CD4-positive, alpha-beta memory T cell (primary cell): ENCODE results near the gene ZSWIM5. TPM values are rescaled to one million over a fixed set of nuclear protein-coding genes. Genes with fewer than 3 reads are reported as not detected.
A peak's percentile ranks its signal among the peaks of the same experiment; 100 is the strongest.
"Not testable (repeated sequence)": the region's sequence is repeated elsewhere in the genome, so short reads cannot be mapped to it uniquely, and the experiment has no call there.

ENCODE experiments used
- CTCF ChIA-PET: fragments of 350-600 bp; sonication (Branson Sonifier 250); formaldehyde crosslinking; loops from one replicate; lab custom pipeline; 2021; ENCODE audit warnings: inconsistent platforms; ENCODE audit not compliant: partially characterized antibody; lab: Charles Lee
- POLR2A ChIA-PET: fragments of 350-600 bp; sonication (Branson Sonifier 250); formaldehyde crosslinking; loops from one replicate; lab custom pipeline; 2021; ENCODE audit not compliant: partially characterized antibody; lab: Charles Lee
- DNase-seq, 5 donors: peaks; one replicate each; pipeline versions ENCODE4 v3.0.0 to v3.0.0-alpha.2; 2020 to 2022; ENCODE audit warnings: mixed read lengths in 1 of 5
- H3K27ac ChIP-seq: one replicate; pipeline ENCODE4 v1.7.0; 2013; ENCODE audit warnings: low read depth, low read length
- H3K27me3 ChIP-seq: 2 replicates; pipeline ENCODE4 v1.7.0; 2013; ENCODE audit warnings: mild to moderate bottlenecking, low read length, moderate library complexity; ENCODE audit not compliant: insufficient read depth
- H3K36me3 ChIP-seq: 2 replicates; pipeline ENCODE4 v1.7.0; 2013; ENCODE audit warnings: mild to moderate bottlenecking, low read length, moderate library complexity; ENCODE audit not compliant: insufficient read depth
- H3K4me1 ChIP-seq: 2 replicates; pipeline ENCODE4 v1.7.0; 2013; ENCODE audit warnings: mild to moderate bottlenecking, low read length, moderate library complexity; ENCODE audit not compliant: insufficient read depth
- H3K4me3 ChIP-seq, 2 donors: one replicate each; pipeline ENCODE4 v1.7.0; 2013; ENCODE audit warnings: low read length in 2 of 2, mild to moderate bottlenecking in 1 of 2
- H3K9me3 ChIP-seq, 2 donors: one replicate each; pipeline ENCODE4 v1.7.0; 2013; ENCODE audit warnings: low read length in 2 of 2, control low read depth in 1 of 2; ENCODE audit not compliant: control insufficient read depth in 1 of 2
- H3K27ac Mint-ChIP-seq, 7 donors: one replicate each; pipeline ENCODE4 v1.8.0; 2020 to 2021; ENCODE audit warnings: mixed read lengths in 7 of 7, mild to moderate bottlenecking in 6 of 7, inconsistent platforms in 3 of 7, moderate library complexity in 3 of 7
- H3K27me3 Mint-ChIP-seq, 2 donors: one replicate each; pipeline ENCODE4 v1.8.0; 2020 to 2021; ENCODE audit warnings: mixed read lengths in 2 of 2
- H3K36me3 Mint-ChIP-seq, 2 donors: one replicate each; pipeline ENCODE4 v1.8.0; 2020 to 2021; ENCODE audit warnings: mixed read lengths in 2 of 2, inconsistent platforms in 1 of 2, mild to moderate bottlenecking in 1 of 2
- H3K4me1 Mint-ChIP-seq, 4 donors: one replicate each; pipeline ENCODE4 v1.8.0; 2020 to 2021; ENCODE audit warnings: mixed read lengths in 4 of 4, mild to moderate bottlenecking in 1 of 4
- H3K4me3 Mint-ChIP-seq, 8 donors: one replicate each; pipeline ENCODE4 v1.8.0; 2020 to 2021; ENCODE audit warnings: mixed read lengths in 8 of 8, mild to moderate bottlenecking in 7 of 8, moderate library complexity in 6 of 8, inconsistent platforms in 3 of 8
- H3K9me3 Mint-ChIP-seq, 8 donors: one replicate each; pipeline ENCODE4 v1.8.0; 2020 to 2021; ENCODE audit warnings: mixed read lengths in 8 of 8, mild to moderate bottlenecking in 5 of 8, inconsistent platforms in 3 of 8, moderate library complexity in 1 of 8
- intact Hi-C: fragments of 100-400 bp; cut with micrococcal nuclease; formaldehyde crosslinking; loops from one replicate; pipeline ENCODE4 v1.15.1; 2023
- polyA plus RNA-seq, 2 donors: library from polyadenylated mRNA; unstranded; fragments of 300-500 nt; fragmentation: Illumina TruSeq; gene quantifications; one replicate each; pipeline ENCODE4 v1.2.3, GENCODE V29; 2021
- total RNA-seq, 2 experiments: library from RNA; stranded (reverse); gene quantifications; one replicate each; pipeline ENCODE4 v1.2.3, GENCODE V29; 2021

ZSWIM5 gene
- total and polyA plus RNA-seq, 4 experiments from 2014 or later, result 0.09 to 3.7 (median 2.0) TPM

- H3K4me3 ChIP-seq, result no peak overlapping the region
- H3K4me3 Mint-ChIP-seq, result no peak overlapping the region
- no peak overlapping the region for H3K27ac Mint-ChIP-seq
- no peaks in the 10 kb centered on the region for H3K27me3 Mint-ChIP-seq
- intact Hi-C loops, result no loop called here
- H3K9me3 Mint-ChIP-seq, result no peaks in the 10 kb centered on the region
- CTCF ChIA-PET, result interaction anchor here (0.7 kb wide), 1 partner anchor 9 kb away, joined by 3 read pairs; no protein-coding TSS in a partner anchor
- no peak overlapping the region for H3K27ac ChIP-seq
- H3K27me3 ChIP-seq, result no peaks in the 10 kb centered on the region
- no peaks in the 10 kb centered on the region for H3K36me3 ChIP-seq
- no peaks in the 10 kb centered on the region for H3K36me3 Mint-ChIP-seq
- no peaks in the 10 kb centered on the region for H3K4me1 ChIP-seq
- H3K9me3 ChIP-seq, result no peaks in the 10 kb centered on the region
- no peak for DNase-seq
- POLR2A ChIA-PET, result no interaction called here
- peaks cover 0 to 5% (median 4%) of the 10 kb centered on the region in 4 donors for H3K4me1 Mint-ChIP-seq
Measured at GRCh38 chr1:45146833-45147232, 59.6 kb downstream of the ZSWIM5 start.

DNA sequence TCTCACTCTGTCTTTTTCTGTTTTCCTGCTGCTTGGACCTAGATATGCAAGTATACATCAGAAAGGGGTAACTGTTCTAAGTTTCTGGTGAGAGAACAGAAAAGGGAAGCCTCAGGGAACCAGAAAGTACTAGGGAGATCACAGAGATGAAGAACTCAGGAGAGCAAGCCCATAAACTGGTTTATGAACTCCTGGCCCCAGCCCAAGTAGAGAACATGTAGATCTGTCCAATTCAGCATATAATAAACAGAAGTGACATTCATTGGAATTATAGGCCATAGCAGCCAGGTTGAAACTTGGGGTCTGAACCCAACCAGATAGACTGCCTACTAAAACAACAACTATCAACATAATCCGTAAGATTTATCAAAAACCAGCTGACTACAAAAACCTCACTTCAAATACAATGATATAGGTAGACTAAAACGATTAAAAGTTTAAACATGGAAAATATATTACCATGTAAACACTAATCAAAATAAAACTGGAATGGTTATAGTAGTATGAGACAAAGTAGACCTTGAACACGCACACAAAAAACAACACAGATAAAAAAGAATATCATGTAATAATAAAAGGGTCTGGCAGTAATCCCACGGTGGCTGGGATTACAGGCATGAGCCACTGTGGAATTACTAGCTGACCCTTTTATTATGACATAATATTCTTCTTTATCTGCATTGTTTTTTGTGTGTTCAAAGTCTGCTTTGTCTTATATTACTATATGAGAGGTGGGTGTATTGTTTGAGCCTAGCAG is 65.0 kb downstream of the ZSWIM5 start:
- no peak for DNase-seq
- Mint-ChIP-seq H3K4me1 (peaks cover 0 to 4% (median 3%) of the 10 kb centered on the region in 4 donors), H3K4me3 (no peak overlapping the region), H3K9me3 (no peaks in the 10 kb centered on the region), H3K36me3 (peaks cover 0 to 1% of the 10 kb centered on the region in 2 donors), H3K27me3 (peaks cover 0 to 3% of the 10 kb centered on the region in 2 donors), H3K27ac (no peak overlapping the region)
- ChIA-PET CTCF (no interaction called here), POLR2A (no interaction called here)
- Histone ChIP-seq H3K9me3 (no peaks in the 10 kb centered on the region), H3K27ac (no peak overlapping the region), H3K4me1 (no peaks in the 10 kb centered on the region), H3K4me3 (no peak overlapping the region), H3K27me3 (no peaks in the 10 kb centered on the region), H3K36me3 (no peaks in the 10 kb centered on the region)
- intact Hi-C loops, result no loop called here

GRCh38 chr1:45136984-45137383 is 69.4 kb downstream of the ZSWIM5 start:
- no peaks in the 10 kb centered on the region for H3K9me3 Mint-ChIP-seq
- no peak overlapping the region for H3K4me3 Mint-ChIP-seq
- H3K36me3 Mint-ChIP-seq, result peaks cover 0 to 1% of the 10 kb centered on the region in 2 donors
- H3K27me3 Mint-ChIP-seq, result peaks cover 0 to 3% of the 10 kb centered on the region in 2 donors
- intact Hi-C loops, result no loop called here
- H3K4me1 Mint-ChIP-seq, result peaks cover 0 to 9% (median 3%) of the 10 kb centered on the region in 4 donors
- no peak overlapping the region for H3K27ac ChIP-seq
- H3K4me1 ChIP-seq, result no peaks in the 10 kb centered on the region
- H3K27ac Mint-ChIP-seq, result no peak overlapping the region
- no peak overlapping the region for H3K4me3 ChIP-seq
- ChIA-PET POLR2A (no interaction called here), CTCF (no interaction called here)
- H3K36me3 ChIP-seq, result no peaks in the 10 kb centered on the region
- DNase-seq, result no peak
- H3K27me3 ChIP-seq, result no peaks in the 10 kb centered on the region
- H3K9me3 ChIP-seq, result no peaks in the 10 kb centered on the region

DNA sequence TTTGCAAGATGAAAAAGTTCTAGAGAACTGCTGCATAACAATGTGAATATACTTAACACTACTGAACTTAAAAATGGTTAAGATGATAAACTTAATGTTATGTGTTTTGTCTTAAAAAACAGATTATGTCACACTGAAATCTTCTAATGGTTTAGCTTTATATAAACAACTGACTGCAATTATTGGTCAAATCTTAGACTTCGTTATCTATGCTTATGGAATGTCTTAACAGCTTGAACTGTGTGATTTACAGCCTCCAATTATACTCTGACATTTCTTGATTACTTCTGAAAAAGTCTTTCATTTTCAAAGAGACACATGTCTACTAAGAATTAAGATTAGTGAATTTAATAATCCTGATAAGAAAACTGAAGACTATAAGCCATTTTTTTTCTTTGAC is 71.1 kb downstream of the ZSWIM5 start:
- H3K4me3 ChIP-seq, result no peak overlapping the region
- H3K4me3 Mint-ChIP-seq, result no peak overlapping the region
- no peaks in the 10 kb centered on the region for H3K36me3 ChIP-seq
- H3K27me3 Mint-ChIP-seq, result no peaks in the 10 kb centered on the region
- no peak for DNase-seq
- intact Hi-C loops, result no loop called here
- POLR2A ChIA-PET, result no interaction called here
- no peak overlapping the region for H3K27ac ChIP-seq
- no peak overlapping the region for H3K27ac Mint-ChIP-seq
- H3K4me1 Mint-ChIP-seq, result peaks cover 0 to 9% (median 3%) of the 10 kb centered on the region in 4 donors
- H3K4me1 ChIP-seq, result no peaks in the 10 kb centered on the region
- CTCF ChIA-PET, result no interaction called here
- peaks cover 0 to 1% of the 10 kb centered on the region in 2 donors for H3K36me3 Mint-ChIP-seq
- no peaks in the 10 kb centered on the region for H3K9me3 Mint-ChIP-seq
- no peaks in the 10 kb centered on the region for H3K9me3 ChIP-seq
- no peaks in the 10 kb centered on the region for H3K27me3 ChIP-seq

DNA sequence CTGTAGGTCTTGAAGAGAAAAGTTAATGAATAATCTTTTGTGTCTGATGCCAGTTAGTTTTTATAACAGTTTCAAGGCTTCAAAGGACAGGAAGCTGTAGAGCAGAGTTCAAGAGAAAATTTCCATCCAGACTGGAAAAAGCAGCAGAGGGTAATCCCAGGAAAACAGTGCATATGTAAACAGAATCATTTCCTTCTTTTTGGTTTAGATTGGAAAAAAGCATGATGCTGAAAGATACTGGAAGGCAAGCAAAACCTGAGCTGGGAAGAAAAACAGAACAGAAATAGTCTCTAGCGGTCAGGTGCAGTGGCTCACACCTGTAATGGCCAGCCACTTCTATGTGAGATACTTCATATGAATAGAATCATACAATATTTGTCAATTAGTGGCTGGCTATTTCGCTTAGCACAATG is 71.9 kb downstream of the ZSWIM5 start:
- H3K4me3 ChIP-seq, result no peak overlapping the region
- intact Hi-C loops, result no loop called here
- no peaks in the 10 kb centered on the region for H3K9me3 ChIP-seq
- no peak for DNase-seq
- Mint-ChIP-seq H3K4me3 (no peak overlapping the region), H3K27me3 (no peaks in the 10 kb centered on the region), H3K27ac (no peak overlapping the region), H3K9me3 (no peaks in the 10 kb centered on the region), H3K36me3 (peaks cover 0 to 1% of the 10 kb centered on the region in 2 donors), H3K4me1 (peaks cover 0 to 9% (median 3%) of the 10 kb centered on the region in 4 donors)
- ChIA-PET CTCF (no interaction called here), POLR2A (no interaction called here)
- H3K4me1 ChIP-seq, result no peaks in the 10 kb centered on the region
- no peaks in the 10 kb centered on the region for H3K36me3 ChIP-seq
- no peaks in the 10 kb centered on the region for H3K27me3 ChIP-seq
- H3K27ac ChIP-seq, result no peak overlapping the region

- H3K9me3 Mint-ChIP-seq, H3K27ac ChIP-seq, H3K27me3 Mint-ChIP-seq, CTCF ChIA-PET, H3K27me3 ChIP-seq, DNase-seq, H3K4me1 Mint-ChIP-seq, H3K4me3 ChIP-seq, intact Hi-C loops, POLR2A ChIA-PET, H3K4me1 ChIP-seq, H3K4me3 Mint-ChIP-seq, H3K9me3 ChIP-seq, H3K36me3 Mint-ChIP-seq, H3K36me3 ChIP-seq: not testable (repeated sequence)
- peak overlapping the region in 1 of 7 donors; percentile 57 for H3K27ac Mint-ChIP-seq
Measured at GRCh38 chr1:45132719-45133118, 73.7 kb downstream of the ZSWIM5 start.

DNA sequence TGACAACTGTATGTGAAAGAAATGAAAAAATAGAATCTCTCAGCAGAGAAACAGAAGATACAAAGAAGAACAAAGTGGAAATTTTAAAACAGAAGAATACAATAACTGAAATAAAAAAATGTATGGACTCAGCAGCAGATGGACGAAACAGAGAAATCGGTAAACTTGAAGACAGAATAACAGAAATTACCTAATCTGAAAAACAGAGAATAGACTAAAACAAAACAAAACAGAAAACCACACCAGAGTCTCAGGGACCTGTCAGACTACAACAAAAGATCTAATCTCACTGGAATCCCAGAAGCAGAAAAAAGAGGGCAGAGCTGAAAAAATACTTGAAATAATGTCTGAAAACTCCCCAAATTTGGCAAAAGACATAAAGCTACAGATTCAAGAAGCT is 83.0 kb downstream of the ZSWIM5 start:
- no peak for DNase-seq
- POLR2A ChIA-PET, result no interaction called here

More for the DNA sequence above, 83.0 kb downstream of the ZSWIM5 start:
- peaks cover 0 to 21% (median 4%) of the 10 kb centered on the region in 4 donors for H3K4me1 Mint-ChIP-seq
- no peaks in the 10 kb centered on the region for H3K27me3 ChIP-seq
- no peaks in the 10 kb centered on the region for H3K36me3 ChIP-seq
- CTCF ChIA-PET, result interaction anchor here (1.7 kb wide), 1 partner anchor 176 kb away, joined by 4 read pairs; no protein-coding TSS in a partner anchor
- H3K4me3 Mint-ChIP-seq, result no peak overlapping the region
- peaks cover 15% of the 10 kb centered on the region for H3K4me1 ChIP-seq
- no peak overlapping the region for H3K27ac ChIP-seq
- intact Hi-C loops, result no loop called here
- peaks cover 0 to 2% of the 10 kb centered on the region in 2 donors for H3K27me3 Mint-ChIP-seq
- H3K36me3 Mint-ChIP-seq, result no peaks in the 10 kb centered on the region
- H3K27ac Mint-ChIP-seq, result no peak overlapping the region
- no peaks in the 10 kb centered on the region for H3K9me3 ChIP-seq
- H3K4me3 ChIP-seq, result no peak overlapping the region
- H3K9me3 Mint-ChIP-seq, result no peaks in the 10 kb centered on the region
